GM23248 (cell line): Measurements from ENCODE around the gene IGF1R.

ENCODE experiments used
- EZH2 ChIP-seq: fragments of 200-600 bp; sonication (generic); IDR thresholded peaks from 2 replicates; pipeline ENCODE4 v1.6.1; 2018; ENCODE audit warnings: antibody characterized with exemption, mild to moderate bottlenecking; ENCODE audit not compliant: insufficient read depth, poor library complexity, severe bottlenecking
- EZH2phosphoT487 ChIP-seq: fragments of 200-600 bp; sonication (generic); IDR thresholded peaks from 2 replicates; pipeline ENCODE4 v1.6.1; 2018; ENCODE audit warnings: antibody characterized with exemption, moderate library complexity, mild to moderate bottlenecking, low read depth; ENCODE audit not compliant: insufficient read depth

DNA sequence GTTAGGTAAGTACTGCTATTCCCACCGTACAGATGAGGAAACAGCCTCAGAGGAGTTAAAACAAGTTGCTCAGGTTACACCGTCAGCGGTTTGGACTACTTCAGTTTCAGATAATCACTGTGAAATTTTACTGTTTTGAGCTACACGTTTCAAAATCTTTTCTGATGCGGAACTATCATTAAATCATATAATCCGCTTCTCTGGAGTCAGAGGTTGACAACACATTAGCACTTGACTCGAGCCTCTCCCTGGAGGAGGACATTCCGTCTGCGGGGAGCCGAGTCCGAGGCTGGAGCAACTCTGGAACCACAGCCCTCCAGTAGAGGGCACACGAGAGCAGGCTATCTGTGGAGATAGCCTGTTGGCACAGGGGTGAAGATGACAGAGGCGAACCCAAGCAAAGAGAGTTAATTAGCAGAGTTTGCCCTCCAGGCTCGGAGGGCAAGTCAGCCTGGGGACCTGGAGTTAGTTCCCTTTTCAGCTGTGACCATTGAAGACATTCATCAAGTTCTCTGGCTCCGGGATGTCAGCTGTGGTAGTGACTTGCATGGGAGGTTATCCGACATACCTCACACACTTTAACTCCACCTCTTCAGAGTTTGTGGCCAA lies 131.2 kb downstream of the IGF1R start:
- TF ChIP-seq EZH2, result no peak
- TF ChIP-seq EZH2phosphoT487, result no peak
